Measurements from ENCODE around the gene PITX3. TPM values are rescaled to one million over a fixed set of nuclear protein-coding genes. Genes with fewer than 3 reads are reported as not detected.

PITX3 gene
- total RNA-seq, 1 donor from 2014 or later: not detected

GRCh38 chr10:102241032-102241443 lies 274 bp downstream of the PITX3 start:
- H3K27me3 ChIP-seq: peaks cover 18% of the 10 kb centered on the region
- no peak for TF ChIP-seq CTCF (IDR thresholded peaks at IDR 0.05)
- intact Hi-C loops (cut with DNase I): no loop called here
- no peak for DNase-seq
- peaks cover 26% of the 10 kb centered on the region for H3K4me1 ChIP-seq
- H3K9me3 ChIP-seq: no peaks in the 10 kb centered on the region
- no peak overlapping the region for H3K27ac ChIP-seq
- ATAC-seq: no peak
- no peaks in the 10 kb centered on the region for H3K36me3 ChIP-seq
- H3K4me3 ChIP-seq: peak overlapping the region; percentile 63

GRCh38 chr10:102240467-102241031 lies 763 bp downstream of the PITX3 start:
- H3K4me3 ChIP-seq: peak overlapping the region; percentile 63
- no peak for DNase-seq
- no peaks in the 10 kb centered on the region for H3K36me3 ChIP-seq
- no peak overlapping the region for H3K27ac ChIP-seq
- intact Hi-C loops (cut with DNase I): no loop called here
- peaks cover 18% of the 10 kb centered on the region for H3K27me3 ChIP-seq
- ATAC-seq: no peak
- peaks cover 26% of the 10 kb centered on the region for H3K4me1 ChIP-seq
- H3K9me3 ChIP-seq: no peaks in the 10 kb centered on the region
- TF ChIP-seq CTCF (IDR thresholded peaks at IDR 0.05): no peak

- no peaks in the 10 kb centered on the region for H3K9me3 ChIP-seq
- ATAC-seq: no peak
- peaks cover 22% of the 10 kb centered on the region for H3K4me1 ChIP-seq
- peaks cover 36% of the 10 kb centered on the region for H3K27me3 ChIP-seq
- no peak for DNase-seq
- no peak for TF ChIP-seq CTCF (IDR thresholded peaks at IDR 0.05)
- H3K4me3 ChIP-seq: no peak overlapping the region
- intact Hi-C loops (cut with DNase I): no loop called here
- H3K36me3 ChIP-seq: no peaks in the 10 kb centered on the region
- H3K27ac ChIP-seq: no peak overlapping the region
These were observed 3.5 kb downstream of the PITX3 start for GRCh38 chr10:102237711-102238252.

- ATAC-seq (no peak), DNase-seq (no peak)
- H3K9me3 ChIP-seq: no peaks in the 10 kb centered on the region
- peaks cover 18% of the 10 kb centered on the region for H3K4me1 ChIP-seq
- no peak overlapping the region for H3K4me3 ChIP-seq
- peaks cover 52% of the 10 kb centered on the region for H3K27me3 ChIP-seq
- H3K27ac ChIP-seq: no peak overlapping the region
- no peaks in the 10 kb centered on the region for H3K36me3 ChIP-seq
- intact Hi-C loops (cut with DNase I): no loop called here
- TF ChIP-seq CTCF (IDR thresholded peaks at IDR 0.05): no peak
These were observed 5.3 kb downstream of the PITX3 start for GRCh38 chr10:102236006-102236405.

GRCh38 chr10:102235598-102235920 lies 5.8 kb downstream of the PITX3 start:
- intact Hi-C loops (cut with DNase I): no loop called here
- Histone ChIP-seq H3K9me3 (no peaks in the 10 kb centered on the region), H3K27ac (no peak overlapping the region), H3K36me3 (no peaks in the 10 kb centered on the region), H3K27me3 (peaks cover 51% of the 10 kb centered on the region), H3K4me3 (no peak overlapping the region), H3K4me1 (peaks cover 17% of the 10 kb centered on the region)
- DNase-seq: no peak
- TF ChIP-seq CTCF (IDR thresholded peaks at IDR 0.05): no peak
- no peak for ATAC-seq
